Astrocyte of the cerebellum (primary cell): ENCODE measurements around the gene PSMD5.

Experiments
- DNase-seq: peaks from one replicate; pipeline ENCODE4 v3.0.0-alpha.2; 2011; ENCODE audit warnings: low read depth
- H3K4me3 ChIP-seq: 2 replicates; pipeline ENCODE4 v1.5.1; 2011; ENCODE audit warnings: mild to moderate bottlenecking, low read depth, low read length, moderate library complexity
- in situ Hi-C: cut with HindIII; loops from 2 replicates; pipeline ENCODE4 v1.10.0; 2017; ENCODE audit warnings: low sequenced_read_pairs
- TF ChIP-seq, protein P1 (sequence below): IDR thresholded peaks from 2 replicates; pipeline ENCODE4 v1.5.1; 2012; ENCODE audit warnings: low read length, low read depth, moderate library complexity, mild to moderate bottlenecking; ENCODE audit errors: missing control alignments

Gene PSMD5

DNA sequence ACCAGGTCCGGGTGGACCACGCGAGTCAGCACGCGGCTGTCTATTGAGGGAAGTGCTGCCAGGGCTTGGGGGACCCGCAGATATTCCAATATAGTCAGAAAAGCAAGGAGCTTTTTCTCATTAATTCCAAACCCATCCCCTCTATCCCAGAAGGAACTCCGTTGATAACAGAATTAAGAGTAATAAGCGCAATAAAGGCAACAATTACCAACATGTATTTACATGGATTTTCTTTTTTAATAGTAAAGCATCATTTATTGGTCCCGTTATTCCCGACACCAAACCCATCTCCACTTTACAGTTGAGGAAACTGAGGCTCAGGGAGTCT, 26.6 kb upstream of the PSMD5 start:
- TF ChIP-seq, protein P1, sequence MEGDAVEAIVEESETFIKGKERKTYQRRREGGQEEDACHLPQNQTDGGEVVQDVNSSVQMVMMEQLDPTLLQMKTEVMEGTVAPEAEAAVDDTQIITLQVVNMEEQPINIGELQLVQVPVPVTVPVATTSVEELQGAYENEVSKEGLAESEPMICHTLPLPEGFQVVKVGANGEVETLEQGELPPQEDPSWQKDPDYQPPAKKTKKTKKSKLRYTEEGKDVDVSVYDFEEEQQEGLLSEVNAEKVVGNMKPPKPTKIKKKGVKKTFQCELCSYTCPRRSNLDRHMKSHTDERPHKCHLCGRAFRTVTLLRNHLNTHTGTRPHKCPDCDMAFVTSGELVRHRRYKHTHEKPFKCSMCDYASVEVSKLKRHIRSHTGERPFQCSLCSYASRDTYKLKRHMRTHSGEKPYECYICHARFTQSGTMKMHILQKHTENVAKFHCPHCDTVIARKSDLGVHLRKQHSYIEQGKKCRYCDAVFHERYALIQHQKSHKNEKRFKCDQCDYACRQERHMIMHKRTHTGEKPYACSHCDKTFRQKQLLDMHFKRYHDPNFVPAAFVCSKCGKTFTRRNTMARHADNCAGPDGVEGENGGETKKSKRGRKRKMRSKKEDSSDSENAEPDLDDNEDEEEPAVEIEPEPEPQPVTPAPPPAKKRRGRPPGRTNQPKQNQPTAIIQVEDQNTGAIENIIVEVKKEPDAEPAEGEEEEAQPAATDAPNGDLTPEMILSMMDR: no peak
- in situ Hi-C loops: no loop called here

DNA sequence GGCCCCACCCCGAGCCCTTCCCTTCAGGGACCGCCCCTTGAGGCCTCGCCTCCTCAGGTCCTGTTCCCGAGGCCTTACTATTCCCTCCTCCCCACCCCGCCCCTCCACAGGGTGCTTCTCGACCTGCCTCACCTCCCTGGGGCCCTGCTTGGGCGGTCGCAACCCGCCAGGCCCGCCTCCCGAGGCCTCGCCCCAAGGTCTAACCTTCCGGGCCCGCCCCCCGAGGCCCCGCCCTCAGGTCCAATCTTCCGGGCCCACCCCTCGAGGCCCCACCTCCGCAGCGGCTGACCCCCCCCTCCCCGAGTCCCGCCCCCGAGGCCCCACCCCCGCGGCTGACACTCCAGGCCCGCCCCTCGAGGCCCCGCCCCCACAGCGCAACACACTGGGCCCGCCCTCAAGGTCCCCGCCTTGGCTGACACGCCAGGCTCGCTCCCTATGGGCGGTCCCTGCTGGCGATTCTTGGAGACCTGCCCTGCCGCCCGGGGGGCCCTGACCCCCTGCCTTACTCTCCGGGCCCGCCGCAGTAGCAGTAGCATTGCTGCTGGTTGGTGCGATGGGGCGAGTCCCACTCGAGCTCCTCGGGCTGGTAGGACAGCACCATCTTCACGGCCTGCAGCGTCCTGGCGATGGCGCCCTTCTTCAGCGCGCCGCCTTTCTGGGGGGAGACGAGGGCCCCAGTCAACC, 26.1 kb upstream of the PSMD5 start:
- TF ChIP-seq, protein P1: peak; percentile 56
- in situ Hi-C loops: no loop called here
- DNase-seq: peak; percentile 57
- peak overlapping the region; percentile 47 for H3K4me3 ChIP-seq

More for the DNA sequence above, 26.6 kb upstream of the PSMD5 start:
- DNase-seq: no peak
- peak overlapping the region; percentile 47 for H3K4me3 ChIP-seq

DNA sequence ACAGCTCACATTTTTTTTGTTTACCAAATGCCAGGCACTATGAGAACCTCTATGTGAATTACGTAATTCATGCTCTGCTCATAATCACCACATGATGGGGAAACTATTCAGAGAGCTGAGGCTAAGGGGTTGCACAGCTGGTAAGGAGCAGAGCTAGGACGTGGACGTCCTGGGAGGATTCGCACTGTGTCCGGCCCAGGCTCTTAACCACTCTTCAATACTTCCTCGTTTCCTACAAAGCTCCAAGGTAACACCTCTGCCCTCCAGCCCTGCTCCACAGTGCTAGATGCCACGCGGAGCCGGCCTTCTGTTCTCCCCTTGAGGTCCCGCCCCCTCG, 25.6 kb upstream of the PSMD5 start:
- peak; percentile 8 for DNase-seq
- TF ChIP-seq, protein P1: no peak

DNA sequence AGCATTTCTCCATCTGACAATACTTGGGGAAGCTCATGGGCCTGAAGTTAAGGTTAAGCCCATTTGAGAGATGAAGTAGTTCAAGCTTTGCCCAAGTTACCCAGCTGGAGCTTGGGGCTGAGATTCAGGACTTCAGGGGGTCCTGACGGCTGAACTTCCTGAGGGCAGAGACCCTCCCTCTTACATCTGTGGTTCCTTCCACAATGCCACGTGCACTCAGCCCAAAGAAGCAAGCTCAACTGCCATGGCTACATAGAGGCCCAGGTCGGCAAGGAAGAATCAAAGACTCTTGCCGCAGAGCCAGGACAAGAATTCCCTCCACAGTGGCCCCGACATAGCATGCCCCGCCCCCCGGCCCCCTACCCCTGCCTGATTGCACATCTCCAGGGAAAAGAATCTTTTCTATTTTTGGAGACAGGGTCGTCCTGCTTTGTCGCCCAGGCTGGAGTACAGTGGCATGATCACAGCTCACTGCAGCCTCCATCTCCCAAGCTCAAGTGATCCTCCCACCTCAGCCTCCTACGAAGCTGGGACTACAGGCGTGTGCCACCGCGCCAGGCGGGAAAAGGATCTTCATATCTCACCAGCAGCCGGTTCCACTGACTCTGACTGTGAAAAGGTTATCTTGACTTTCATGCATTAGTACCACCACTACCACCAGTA, 25.1 kb upstream of the PSMD5 start:
- in situ Hi-C loops: no loop called here
- TF ChIP-seq, protein P1: no peak
- DNase-seq: no peak
- no peak overlapping the region for H3K4me3 ChIP-seq

More for the DNA sequence above, 25.6 kb upstream of the PSMD5 start:
- H3K4me3 ChIP-seq: peak overlapping the region; percentile 35
- in situ Hi-C loops: no loop called here

DNA sequence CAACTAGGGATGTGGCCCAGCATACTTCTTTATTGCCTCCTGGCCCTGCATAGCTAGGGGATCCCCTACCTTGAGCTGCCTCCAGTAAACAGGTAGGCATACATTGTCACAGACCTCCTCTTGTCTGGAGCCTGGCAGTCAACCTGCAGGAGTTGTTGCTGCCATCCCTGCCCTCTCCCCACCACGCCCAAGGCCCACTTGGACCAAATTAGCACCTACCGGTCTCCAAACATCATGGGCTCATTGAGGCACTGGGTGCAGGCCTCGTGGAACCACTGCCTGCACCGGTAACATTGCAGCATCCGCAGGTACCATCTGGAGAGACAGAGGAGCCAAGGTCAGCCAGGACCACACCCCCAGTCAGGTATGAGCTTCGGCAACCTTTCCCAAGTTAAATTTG, 23.9 kb upstream of the PSMD5 start:
- TF ChIP-seq, protein P1: no peak
- no peak for DNase-seq
- in situ Hi-C loops: no loop called here
- H3K4me3 ChIP-seq: no peak overlapping the region

DNA sequence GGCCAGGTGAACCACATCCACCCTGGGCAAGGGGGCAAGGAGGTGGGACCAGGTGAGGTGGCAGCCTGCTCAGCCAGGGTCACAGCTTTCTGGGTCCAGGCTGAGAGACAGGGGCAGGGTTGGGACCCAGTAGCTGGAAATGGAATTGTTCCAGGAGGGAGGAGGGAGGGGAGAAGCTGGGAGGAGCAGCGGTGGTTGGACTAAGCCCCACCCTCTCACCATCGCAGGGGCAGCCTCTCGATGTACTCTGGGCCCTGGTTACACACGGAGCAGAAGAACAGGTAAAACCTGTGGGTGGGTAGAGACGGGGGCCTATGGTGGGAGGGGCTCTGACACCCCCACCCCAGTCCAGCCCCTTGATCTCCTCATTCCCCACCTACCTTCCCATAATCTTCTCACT, 23.1 kb upstream of the PSMD5 start:
- no peak for DNase-seq
- no peak overlapping the region for H3K4me3 ChIP-seq
- in situ Hi-C loops: no loop called here
- TF ChIP-seq, protein P1: no peak
